Gastroesophageal sphincter (tissue), 3 donors: ENCODE measurements around the gene RPGR.

ENCODE experiments used
- EP300 ChIP-seq: sonication (generic); formaldehyde crosslinking; IDR thresholded peaks from one replicate; pipeline ENCODE4 v1.6.1; 2017; ENCODE audit warnings: antibody characterized with exemption, mild to moderate bottlenecking
- POLR2A ChIP-seq, 2 donors: fragments of 450-650 bp; IDR thresholded peaks; one replicate each; pipeline ENCODE4 v1.6.1; 2017; ENCODE audit warnings: antibody characterized with exemption in 2 of 2, mild to moderate bottlenecking in 2 of 2, moderate library complexity in 1 of 2
- POLR2AphosphoS5 ChIP-seq: sonication (generic); formaldehyde crosslinking; IDR thresholded peaks from one replicate; pipeline ENCODE4 v1.6.1; 2017; ENCODE audit warnings: antibody characterized with exemption
- TF ChIP-seq, protein P1 (sequence below), 4 experiments: fragments of 200-600 bp in 2 of 4; fragments of 450-650 bp in 2 of 4; sonication (generic) in 1 of 4; IDR thresholded peaks; one replicate each; pipeline ENCODE4 v1.5.1; 2017 to 2019; ENCODE audit warnings: antibody characterized with exemption in 4 of 4, mild to moderate bottlenecking in 2 of 4, moderate library complexity in 2 of 4

GRCh38 chrX:38357747-38358673 lies 30.7 kb upstream of the RPGR start:
- TF ChIP-seq, protein P1, sequence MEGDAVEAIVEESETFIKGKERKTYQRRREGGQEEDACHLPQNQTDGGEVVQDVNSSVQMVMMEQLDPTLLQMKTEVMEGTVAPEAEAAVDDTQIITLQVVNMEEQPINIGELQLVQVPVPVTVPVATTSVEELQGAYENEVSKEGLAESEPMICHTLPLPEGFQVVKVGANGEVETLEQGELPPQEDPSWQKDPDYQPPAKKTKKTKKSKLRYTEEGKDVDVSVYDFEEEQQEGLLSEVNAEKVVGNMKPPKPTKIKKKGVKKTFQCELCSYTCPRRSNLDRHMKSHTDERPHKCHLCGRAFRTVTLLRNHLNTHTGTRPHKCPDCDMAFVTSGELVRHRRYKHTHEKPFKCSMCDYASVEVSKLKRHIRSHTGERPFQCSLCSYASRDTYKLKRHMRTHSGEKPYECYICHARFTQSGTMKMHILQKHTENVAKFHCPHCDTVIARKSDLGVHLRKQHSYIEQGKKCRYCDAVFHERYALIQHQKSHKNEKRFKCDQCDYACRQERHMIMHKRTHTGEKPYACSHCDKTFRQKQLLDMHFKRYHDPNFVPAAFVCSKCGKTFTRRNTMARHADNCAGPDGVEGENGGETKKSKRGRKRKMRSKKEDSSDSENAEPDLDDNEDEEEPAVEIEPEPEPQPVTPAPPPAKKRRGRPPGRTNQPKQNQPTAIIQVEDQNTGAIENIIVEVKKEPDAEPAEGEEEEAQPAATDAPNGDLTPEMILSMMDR (IDR thresholded peaks at IDR 0.05): no peak
- TF ChIP-seq POLR2A (IDR thresholded peaks at IDR 0.05) (no peak), POLR2AphosphoS5 (no peak), EP300 (no peak)
